Activated T-cell treated with anti-CD3 and anti-CD28 coated beads, Interleukin-2, amount 50 U/mL, for 48 hours (primary cell): Measurements from ENCODE around the gene SLC12A8.
A peak's percentile ranks its signal among the peaks of the same experiment; 100 is the strongest.

Experiments
- DNase-seq, 2 experiments: peaks; one replicate each; pipeline ENCODE4 v3.0.0-alpha.2; 2020

Gene SLC12A8

DNA sequence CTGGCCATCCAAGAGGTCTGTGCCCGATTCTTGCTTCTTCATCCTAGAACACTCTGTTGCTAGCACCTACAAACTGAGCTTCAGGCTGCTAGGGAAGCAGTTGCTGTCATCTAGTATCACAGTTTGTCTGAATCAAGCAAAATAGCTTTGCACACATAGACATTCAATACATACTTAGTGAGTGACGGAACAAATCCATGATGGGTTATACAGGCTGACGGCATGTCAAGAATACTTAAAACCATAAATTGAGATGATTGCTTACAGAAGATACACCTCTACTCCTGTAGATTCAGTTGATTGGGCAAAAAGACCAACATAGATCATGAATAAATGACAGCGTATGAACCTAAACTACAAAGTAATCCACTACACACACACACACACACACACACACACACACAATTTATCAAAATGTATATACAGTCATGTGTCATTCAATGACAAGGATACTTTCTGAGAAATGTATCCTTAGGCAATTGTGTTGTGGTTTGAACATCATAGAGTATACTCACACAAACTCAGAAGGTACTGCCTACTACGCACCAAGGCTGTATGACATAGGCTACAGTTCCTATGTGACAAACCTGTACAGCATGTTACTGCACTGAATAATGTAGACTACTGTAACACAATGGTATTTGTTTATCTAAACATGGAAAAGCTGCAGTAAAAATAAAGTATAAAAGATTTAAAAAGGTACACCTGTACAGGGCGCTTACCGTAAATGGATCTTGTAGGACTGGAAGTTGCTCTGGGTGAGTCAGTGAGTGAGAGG, 142.4 kb downstream of the SLC12A8 start:
- DNase-seq, result no peak

DNA sequence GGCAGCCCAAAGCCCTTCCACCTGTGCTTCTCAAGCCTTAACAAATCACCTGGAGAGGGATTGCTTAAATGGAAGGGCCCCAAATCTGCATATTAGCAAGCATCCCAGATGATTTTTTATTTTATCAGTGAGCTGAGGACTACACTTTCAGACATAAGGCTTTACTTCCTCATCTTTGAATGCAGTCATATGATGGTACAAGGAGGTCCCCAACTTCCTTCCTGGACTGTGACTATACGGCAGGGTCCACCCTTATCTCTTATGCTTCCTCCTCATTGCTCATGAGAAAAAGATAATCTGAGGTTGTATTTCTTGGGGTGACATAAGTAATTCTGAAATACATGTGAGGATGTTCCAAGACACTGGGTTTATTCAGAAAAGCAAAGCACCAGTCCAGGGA, 143.1 kb downstream of the SLC12A8 start:
- no peak for DNase-seq

DNA sequence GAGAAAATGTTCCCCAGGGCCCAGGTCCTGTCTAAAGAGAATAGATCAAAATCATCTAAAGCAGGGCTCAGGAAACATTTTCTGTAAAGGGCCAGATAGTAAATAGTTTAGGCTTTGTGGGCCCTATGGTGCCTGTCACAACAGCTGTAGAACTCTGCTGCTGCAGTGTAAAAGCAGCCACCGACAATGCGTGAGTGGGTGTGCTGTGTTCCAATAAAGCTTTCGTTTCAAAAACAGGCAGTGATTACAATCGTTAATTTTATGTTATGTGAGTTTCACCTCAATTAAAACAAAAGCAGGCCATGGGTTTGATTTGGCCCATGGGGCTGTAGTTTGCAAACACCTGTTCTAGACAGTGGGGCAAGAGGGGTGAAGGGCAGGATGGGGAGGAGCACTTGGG, 144.3 kb downstream of the SLC12A8 start:
- no peak for DNase-seq

DNA sequence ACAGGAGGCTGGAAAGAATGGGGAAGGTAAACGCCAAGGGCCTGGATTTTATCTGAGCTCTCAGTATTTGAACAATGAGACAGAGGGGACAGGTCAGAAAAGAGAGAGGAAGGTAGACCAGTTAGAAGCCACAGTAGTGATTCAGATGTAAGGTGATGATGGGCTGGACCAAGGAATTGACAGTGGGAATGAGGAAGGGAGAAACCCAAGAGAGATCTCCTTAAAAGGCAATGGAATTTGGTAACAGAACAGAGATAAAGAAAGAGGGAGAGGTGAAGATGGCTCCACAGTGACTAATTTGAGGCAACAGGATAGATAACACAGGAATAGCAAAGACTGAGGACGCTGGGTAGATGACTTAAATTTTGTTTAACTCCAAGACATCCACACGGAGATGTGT, 145.3 kb downstream of the SLC12A8 start:
- DNase-seq, result no peak

DNA sequence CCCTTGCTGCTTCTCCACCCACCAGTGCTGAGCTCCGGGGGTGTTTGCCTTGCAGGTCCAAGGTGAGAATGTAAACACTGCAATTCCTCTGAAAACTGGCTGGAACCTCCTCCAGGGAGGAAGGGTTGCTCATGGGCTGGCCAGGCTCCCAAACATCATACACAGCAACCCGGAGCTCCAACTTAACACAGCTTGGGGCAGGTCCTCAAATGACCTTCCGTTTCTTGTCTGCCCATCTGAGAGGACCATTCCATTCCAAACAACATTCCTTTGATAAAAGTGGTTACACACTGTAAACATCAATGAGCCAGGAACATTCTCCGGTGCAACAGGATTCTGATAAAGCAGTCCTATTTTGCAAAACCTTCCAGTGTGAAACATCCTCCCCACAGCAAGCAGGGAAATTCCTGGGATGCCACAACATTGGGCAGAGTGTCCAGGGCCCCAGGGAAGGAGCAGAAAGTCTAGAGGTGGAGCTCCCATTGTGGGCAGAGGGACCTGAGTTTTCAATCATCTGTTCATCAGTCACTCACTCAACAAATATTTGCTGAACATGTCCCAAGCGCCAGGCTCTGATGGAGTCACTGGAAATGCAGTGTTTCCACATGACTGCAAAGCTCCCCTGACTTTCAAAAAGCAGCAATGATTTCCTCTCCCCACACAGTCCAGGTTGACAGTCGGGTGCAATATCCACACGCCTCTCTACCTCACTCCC, 149.5 kb downstream of the SLC12A8 start:
- DNase-seq, result no peak

- no peak for DNase-seq
Measured at GRCh38 chr3:125061646-125062045, 150.9 kb downstream of the SLC12A8 start.

GRCh38 chr3:125061170-125061569, 151.4 kb downstream of the SLC12A8 start:
- no peak for DNase-seq

GRCh38 chr3:125059488-125060245, 152.9 kb downstream of the SLC12A8 start:
- DNase-seq, result no peak

DNA sequence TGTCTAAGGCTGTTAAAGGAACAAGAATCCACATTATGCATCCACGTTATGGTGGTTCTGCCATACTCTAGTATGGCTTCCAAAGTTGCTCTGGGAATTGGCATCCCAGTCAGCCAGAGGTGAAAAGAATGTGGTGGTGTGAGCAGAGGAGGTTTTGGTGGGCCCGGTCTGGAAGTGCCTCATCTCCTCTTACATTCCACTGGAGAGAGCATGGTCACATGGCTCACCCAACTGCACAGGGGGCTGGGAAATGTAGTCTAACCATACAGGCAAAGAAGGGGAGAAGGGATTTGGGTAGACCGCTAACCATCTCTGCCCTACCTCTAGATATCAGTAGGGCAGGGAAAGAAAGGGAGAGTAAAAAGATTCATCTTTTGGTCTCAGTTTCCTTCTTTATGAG, 153.6 kb downstream of the SLC12A8 start:
- DNase-seq, result no peak

DNA sequence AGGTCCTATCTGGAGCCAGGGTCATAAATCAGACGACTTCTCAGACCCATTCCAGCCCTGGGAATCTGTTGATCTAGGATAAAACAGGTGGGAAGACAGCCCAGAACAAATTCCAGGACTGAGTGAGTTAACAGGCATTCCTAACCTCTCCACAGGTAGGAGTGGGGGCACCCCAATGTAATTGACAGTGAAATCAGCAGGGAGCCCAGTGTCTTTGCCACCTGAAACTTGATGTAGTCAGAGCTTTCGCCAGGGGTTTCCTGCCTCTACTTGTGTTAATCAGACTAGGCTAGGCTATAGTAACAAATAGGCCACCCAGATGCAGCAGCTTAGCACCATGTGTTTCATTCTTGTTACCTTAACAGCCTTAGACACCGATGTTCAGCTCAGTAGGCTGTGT, 154.0 kb downstream of the SLC12A8 start:
- no peak for DNase-seq

DNA sequence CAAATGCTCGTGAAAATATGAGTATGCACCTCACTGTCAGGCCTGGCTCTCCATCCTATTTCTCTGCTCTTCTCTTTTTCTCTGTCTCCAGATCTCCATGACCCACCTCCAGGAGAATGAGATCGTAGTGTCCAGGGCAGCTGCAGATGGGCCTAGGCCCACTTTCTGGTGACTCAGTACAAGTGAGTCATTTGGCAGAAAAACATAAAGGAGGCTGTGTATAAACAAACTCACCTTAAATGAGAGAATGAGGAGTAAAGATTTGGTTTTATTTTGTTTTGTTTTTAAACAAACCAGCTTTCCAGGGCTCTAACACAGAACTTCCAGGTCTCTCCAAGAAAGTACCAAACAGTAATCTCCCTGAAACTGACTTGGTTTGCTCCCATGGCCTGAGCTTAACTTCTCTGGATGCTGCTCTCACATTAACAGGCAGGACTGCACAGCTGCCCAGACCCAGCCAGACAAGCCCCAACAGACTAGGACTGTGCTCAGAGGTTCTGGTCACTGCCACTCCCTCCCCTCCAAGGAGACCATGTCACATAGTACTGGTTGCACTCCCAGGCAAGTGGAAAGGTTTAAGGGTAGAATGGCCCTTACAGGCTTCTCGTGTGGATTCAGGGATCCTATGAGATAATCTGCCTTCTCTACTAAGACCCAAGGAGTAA, 155.2 kb downstream of the SLC12A8 start:
- no peak for DNase-seq

GRCh38 chr3:125055913-125056745, 156.4 kb downstream of the SLC12A8 start, which contains the start of gene HEG1:
TSS of gene HEG1 (minus strand) at chr3:125055997. CDS start at chr3:125055890, 107 bp downstream.
- peak; percentile 77 to 84 for DNase-seq

DNA sequence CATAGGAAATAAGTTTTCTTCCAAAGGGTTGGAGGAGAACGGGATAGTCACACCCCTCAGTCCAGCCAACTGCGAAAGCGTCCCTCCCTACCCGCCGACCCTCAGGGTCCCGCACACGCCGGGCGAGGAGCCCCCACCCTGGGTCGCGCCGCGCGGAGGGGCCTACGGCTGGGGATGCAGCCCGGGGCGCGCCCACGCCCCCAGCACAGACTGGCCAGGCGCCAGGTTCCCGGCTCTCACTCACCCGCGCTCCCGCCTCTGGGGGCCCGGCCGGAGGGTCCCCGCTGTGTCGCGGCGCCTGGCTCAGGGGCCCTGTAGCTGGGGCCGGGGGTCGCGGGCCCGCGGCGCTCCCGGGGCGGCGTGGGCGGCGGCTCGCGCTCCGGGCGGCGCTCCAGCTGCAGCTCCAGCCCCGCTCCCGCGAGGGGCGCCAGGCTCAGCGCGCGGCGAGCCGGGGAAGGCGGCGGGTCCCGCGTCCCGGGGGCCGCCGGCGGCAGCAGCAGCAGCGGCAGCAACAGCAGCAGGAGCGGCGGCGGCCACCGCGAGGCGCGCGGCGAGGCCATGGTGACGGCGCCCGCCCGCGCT, 157.1 kb downstream of the SLC12A8 start:
- DNase-seq, result peak; percentile 42 to 51

DNA sequence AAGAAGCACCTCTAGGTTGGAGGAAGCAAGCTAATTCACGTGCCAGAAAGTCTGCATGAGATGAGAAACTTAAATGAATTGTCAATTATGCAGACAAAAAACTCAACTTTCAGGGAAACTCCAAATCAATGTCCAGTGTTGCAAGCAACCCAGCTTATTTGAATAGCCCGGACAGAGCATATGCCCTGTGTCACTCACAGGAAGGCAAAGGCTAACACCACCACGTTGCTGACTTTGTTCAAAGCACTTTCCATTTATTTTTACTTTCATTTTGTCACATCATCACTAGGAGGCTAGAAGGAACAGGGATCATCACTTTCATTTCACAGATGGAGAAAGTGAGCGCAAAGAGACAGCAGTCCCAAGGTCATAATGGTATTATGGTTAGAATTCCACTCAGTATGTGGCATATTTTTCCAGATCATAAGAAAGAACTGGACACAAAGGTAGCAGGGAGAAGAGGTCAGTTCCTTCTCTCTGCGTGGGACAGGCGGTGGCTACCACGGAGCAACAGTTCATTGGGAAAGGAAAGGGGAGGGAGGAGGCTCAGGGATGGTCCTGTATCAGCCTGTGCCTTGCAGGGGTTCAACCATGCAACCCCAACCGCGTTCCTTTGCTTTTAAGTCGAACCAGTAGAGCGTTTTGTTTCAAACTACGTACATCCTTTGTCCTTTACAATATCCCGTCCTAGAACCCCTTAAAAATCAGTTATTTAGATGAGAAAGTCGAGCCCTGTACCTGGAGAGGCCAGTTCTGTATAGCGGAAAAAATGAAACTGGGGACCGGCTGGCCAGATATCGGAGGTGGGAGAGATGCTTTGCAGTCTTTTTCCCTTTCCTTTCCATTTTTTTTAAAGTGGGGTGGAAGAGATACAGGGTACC, 157.9 kb downstream of the SLC12A8 start:
- peak; percentile 34 to 41 for DNase-seq

- DNase-seq, result no peak
Measured at GRCh38 chr3:125054062-125054448, 158.5 kb downstream of the SLC12A8 start.

GRCh38 chr3:125053304-125053699, 159.2 kb downstream of the SLC12A8 start:
- DNase-seq, result no peak

DNA sequence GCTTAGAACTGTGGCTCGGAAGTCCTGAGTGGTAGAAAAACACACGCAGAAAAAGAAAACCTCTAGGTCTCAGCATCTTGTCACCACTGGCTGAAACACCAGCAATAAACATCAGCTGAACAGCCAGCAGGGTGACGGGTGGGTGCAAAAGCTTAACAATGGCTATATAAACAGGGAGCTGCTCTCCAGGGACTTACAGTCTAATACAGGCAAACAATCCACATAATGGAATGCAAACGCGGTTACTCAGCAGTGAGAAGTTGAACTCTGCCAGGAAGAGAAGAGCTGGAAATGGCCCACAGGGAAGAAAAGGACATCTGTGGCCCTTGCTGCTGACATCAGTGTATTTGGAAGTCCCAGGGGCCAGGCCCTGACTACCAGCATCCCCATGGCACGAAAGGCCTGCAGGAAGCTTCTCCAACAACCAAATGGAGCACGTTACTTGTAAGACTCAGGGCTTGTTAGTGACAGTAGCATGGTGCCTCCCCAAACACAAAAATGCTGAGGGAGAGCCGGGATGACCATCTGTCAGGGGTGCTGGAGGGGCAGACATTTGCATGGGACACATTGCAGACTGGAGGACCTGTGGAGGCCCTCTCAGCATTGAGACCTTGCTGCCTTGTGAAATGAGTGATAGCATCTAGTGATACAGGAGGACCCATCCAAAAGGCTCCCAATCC, 159.8 kb downstream of the SLC12A8 start:
- DNase-seq, result no peak

- DNase-seq, result peak; percentile 71 to 76
Measured at GRCh38 chr3:125051715-125052581, 160.6 kb downstream of the SLC12A8 start.

DNA sequence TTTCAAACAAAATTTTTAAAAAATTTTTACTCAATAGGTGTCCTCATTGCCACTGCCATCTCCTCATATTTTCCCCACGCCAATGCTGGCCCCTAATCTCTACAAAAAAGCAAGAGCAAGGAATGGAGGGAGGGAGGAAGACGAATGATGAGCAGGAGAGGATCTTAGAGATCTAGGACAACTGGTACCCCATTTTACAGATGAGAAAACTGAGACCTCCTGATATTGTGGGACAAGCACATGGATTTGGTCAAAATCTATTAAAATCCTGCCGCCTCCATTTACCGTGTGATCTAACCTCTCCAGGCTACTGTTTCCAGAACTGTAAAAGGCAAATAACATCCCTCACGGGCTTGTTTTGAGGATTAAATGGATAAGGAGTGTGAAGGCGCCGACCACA, 161.3 kb downstream of the SLC12A8 start:
- no peak for DNase-seq
